Neural cell (in vitro differentiated cells): ENCODE measurements around the gene NRSN1.

ENCODE experiments used
- EP300 ChIP-seq: fragments of 450-650 bp; conservative IDR thresholded peaks from 2 replicates; pipeline ENCODE4 v1.6.1; 2014; ENCODE audit warnings: antibody characterized with exemption, mild to moderate bottlenecking, moderate library complexity; ENCODE audit not compliant: poor library complexity, severe bottlenecking
- POLR2AphosphoS5 ChIP-seq: IDR thresholded peaks from 2 replicates; pipeline ENCODE4 v1.6.1; 2012
- SMC3 ChIP-seq: fragments of 450-650 bp; conservative IDR thresholded peaks from 2 replicates; pipeline ENCODE4 v1.6.1; 2014; ENCODE audit warnings: antibody characterized with exemption, mild to moderate bottlenecking, moderate library complexity; ENCODE audit not compliant: poor library complexity
- TAF1 ChIP-seq: IDR thresholded peaks from 2 replicates; pipeline ENCODE4 v1.6.1; 2012; ENCODE audit warnings: low read depth
- TF ChIP-seq, protein P1 (sequence below): fragments of 450-650 bp; IDR thresholded peaks from 2 replicates; pipeline ENCODE4 v1.5.1; 2014; ENCODE audit warnings: antibody characterized with exemption, mild to moderate bottlenecking, moderate library complexity; ENCODE audit not compliant: poor library complexity, severe bottlenecking

DNA sequence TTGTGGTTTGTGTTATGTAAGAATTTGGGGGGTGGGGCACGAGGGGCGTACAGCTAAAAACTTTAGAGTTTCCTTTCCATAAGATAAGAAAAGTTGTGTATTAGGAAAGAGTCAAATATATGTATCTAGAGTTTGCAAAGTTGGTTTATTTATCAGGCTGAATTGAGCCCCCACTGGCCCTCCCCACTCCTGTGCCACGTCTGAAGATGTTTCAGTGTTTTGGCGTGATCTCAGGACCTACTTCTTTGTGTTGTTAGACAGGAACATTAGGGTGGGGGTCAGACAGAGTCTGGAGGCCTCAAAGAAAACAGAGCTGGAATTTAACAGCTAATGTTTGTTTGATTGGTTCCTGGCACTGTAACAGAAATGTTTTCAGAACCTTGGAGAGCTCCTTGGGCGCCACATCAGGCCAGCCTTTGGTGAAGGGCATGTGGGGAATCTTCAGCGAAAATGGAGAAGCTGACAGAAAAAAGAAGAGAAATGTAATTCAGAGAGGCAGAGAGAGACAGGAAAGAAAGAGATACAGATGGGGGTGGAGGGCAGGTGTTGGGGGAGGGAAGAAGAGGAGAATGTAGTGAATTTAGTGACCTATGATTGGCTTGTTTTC lies 674 bp downstream of the NRSN1 start:
- TF ChIP-seq TAF1 (no peak), POLR2AphosphoS5 (no peak), EP300 (no peak), SMC3 (no peak)
- TF ChIP-seq, protein P1, sequence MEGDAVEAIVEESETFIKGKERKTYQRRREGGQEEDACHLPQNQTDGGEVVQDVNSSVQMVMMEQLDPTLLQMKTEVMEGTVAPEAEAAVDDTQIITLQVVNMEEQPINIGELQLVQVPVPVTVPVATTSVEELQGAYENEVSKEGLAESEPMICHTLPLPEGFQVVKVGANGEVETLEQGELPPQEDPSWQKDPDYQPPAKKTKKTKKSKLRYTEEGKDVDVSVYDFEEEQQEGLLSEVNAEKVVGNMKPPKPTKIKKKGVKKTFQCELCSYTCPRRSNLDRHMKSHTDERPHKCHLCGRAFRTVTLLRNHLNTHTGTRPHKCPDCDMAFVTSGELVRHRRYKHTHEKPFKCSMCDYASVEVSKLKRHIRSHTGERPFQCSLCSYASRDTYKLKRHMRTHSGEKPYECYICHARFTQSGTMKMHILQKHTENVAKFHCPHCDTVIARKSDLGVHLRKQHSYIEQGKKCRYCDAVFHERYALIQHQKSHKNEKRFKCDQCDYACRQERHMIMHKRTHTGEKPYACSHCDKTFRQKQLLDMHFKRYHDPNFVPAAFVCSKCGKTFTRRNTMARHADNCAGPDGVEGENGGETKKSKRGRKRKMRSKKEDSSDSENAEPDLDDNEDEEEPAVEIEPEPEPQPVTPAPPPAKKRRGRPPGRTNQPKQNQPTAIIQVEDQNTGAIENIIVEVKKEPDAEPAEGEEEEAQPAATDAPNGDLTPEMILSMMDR: no peak
